ENCODE data around the gene ELMO1. TPM values are rescaled to one million over a fixed set of nuclear protein-coding genes. Genes with fewer than 3 reads are reported as not detected.

The ELMO1 gene
- total and polyA plus RNA-seq, 2 experiments from 2014 or later: 6.5 to 24.9 TPM

- no peak for TF ChIP-seq POLR2AphosphoS5 (IDR thresholded peaks at IDR 0.05; ENCODE audit: low read depth)
- TF ChIP-seq STAT1 (IDR thresholded peaks at IDR 0.05; ENCODE audit: unreplicated experiment): no peak
- TF ChIP-seq, protein P1, sequence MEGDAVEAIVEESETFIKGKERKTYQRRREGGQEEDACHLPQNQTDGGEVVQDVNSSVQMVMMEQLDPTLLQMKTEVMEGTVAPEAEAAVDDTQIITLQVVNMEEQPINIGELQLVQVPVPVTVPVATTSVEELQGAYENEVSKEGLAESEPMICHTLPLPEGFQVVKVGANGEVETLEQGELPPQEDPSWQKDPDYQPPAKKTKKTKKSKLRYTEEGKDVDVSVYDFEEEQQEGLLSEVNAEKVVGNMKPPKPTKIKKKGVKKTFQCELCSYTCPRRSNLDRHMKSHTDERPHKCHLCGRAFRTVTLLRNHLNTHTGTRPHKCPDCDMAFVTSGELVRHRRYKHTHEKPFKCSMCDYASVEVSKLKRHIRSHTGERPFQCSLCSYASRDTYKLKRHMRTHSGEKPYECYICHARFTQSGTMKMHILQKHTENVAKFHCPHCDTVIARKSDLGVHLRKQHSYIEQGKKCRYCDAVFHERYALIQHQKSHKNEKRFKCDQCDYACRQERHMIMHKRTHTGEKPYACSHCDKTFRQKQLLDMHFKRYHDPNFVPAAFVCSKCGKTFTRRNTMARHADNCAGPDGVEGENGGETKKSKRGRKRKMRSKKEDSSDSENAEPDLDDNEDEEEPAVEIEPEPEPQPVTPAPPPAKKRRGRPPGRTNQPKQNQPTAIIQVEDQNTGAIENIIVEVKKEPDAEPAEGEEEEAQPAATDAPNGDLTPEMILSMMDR (conservative IDR thresholded peaks at IDR 0.05; ENCODE audit: low read depth in 2 of 2): no peak
- TF ChIP-seq ETS1 (IDR thresholded peaks at IDR 0.05): no peak
- TF ChIP-seq, protein P2, sequence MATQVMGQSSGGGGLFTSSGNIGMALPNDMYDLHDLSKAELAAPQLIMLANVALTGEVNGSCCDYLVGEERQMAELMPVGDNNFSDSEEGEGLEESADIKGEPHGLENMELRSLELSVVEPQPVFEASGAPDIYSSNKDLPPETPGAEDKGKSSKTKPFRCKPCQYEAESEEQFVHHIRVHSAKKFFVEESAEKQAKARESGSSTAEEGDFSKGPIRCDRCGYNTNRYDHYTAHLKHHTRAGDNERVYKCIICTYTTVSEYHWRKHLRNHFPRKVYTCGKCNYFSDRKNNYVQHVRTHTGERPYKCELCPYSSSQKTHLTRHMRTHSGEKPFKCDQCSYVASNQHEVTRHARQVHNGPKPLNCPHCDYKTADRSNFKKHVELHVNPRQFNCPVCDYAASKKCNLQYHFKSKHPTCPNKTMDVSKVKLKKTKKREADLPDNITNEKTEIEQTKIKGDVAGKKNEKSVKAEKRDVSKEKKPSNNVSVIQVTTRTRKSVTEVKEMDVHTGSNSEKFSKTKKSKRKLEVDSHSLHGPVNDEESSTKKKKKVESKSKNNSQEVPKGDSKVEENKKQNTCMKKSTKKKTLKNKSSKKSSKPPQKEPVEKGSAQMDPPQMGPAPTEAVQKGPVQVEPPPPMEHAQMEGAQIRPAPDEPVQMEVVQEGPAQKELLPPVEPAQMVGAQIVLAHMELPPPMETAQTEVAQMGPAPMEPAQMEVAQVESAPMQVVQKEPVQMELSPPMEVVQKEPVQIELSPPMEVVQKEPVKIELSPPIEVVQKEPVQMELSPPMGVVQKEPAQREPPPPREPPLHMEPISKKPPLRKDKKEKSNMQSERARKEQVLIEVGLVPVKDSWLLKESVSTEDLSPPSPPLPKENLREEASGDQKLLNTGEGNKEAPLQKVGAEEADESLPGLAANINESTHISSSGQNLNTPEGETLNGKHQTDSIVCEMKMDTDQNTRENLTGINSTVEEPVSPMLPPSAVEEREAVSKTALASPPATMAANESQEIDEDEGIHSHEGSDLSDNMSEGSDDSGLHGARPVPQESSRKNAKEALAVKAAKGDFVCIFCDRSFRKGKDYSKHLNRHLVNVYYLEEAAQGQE (IDR thresholded peaks at IDR 0.05; ENCODE audit: unreplicated experiment): no peak
- no peak for TF ChIP-seq NANOG (IDR thresholded peaks at IDR 0.05; ENCODE audit: borderline replicate concordance)
- no peak for TF ChIP-seq JUNB (IDR thresholded peaks at IDR 0.05; ENCODE audit: unreplicated experiment)
- TF ChIP-seq, protein P3, sequence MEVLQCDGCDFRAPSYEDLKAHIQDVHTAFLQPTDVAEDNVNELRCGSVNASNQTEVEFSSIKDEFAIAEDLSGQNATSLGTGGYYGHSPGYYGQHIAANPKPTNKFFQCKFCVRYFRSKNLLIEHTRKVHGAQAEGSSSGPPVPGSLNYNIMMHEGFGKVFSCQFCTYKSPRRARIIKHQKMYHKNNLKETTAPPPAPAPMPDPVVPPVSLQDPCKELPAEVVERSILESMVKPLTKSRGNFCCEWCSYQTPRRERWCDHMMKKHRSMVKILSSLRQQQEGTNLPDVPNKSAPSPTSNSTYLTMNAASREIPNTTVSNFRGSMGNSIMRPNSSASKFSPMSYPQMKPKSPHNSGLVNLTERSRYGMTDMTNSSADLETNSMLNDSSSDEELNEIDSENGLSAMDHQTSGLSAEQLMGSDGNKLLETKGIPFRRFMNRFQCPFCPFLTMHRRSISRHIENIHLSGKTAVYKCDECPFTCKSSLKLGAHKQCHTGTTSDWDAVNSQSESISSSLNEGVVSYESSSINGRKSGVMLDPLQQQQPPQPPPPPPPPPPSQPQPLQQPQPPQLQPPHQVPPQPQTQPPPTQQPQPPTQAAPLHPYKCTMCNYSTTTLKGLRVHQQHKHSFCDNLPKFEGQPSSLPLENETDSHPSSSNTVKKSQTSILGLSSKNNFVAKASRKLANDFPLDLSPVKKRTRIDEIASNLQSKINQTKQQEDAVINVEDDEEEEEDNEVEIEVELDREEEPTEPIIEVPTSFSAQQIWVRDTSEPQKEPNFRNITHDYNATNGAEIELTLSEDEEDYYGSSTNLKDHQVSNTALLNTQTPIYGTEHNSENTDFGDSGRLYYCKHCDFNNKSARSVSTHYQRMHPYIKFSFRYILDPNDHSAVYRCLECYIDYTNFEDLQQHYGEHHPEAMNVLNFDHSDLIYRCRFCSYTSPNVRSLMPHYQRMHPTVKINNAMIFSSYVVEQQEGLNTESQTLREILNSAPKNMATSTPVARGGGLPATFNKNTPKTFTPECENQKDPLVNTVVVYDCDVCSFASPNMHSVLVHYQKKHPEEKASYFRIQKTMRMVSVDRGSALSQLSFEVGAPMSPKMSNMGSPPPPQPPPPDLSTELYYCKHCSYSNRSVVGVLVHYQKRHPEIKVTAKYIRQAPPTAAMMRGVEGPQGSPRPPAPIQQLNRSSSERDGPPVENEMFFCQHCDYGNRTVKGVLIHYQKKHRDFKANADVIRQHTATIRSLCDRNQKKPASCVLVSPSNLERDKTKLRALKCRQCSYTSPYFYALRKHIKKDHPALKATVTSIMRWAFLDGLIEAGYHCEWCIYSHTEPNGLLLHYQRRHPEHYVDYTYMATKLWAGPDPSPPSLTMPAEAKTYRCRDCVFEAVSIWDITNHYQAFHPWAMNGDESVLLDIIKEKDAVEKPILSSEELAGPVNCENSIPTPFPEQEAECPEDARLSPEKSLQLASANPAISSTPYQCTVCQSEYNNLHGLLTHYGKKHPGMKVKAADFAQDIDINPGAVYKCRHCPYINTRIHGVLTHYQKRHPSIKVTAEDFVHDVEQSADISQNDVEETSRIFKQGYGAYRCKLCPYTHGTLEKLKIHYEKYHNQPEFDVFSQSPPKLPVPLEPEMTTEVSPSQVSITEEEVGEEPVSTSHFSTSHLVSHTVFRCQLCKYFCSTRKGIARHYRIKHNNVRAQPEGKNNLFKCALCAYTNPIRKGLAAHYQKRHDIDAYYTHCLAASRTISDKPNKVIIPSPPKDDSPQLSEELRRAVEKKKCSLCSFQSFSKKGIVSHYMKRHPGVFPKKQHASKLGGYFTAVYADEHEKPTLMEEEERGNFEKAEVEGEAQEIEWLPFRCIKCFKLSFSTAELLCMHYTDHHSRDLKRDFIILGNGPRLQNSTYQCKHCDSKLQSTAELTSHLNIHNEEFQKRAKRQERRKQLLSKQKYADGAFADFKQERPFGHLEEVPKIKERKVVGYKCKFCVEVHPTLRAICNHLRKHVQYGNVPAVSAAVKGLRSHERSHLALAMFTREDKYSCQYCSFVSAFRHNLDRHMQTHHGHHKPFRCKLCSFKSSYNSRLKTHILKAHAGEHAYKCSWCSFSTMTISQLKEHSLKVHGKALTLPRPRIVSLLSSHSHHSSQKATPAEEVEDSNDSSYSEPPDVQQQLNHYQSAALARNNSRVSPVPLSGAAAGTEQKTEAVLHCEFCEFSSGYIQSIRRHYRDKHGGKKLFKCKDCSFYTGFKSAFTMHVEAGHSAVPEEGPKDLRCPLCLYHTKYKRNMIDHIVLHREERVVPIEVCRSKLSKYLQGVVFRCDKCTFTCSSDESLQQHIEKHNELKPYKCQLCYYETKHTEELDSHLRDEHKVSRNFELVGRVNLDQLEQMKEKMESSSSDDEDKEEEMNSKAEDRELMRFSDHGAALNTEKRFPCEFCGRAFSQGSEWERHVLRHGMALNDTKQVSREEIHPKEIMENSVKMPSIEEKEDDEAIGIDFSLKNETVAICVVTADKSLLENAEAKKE (CRISPR knock-in tag; IDR thresholded peaks at IDR 0.05): no peak
- no peak for TF ChIP-seq ZNF114 (CRISPR knock-in tag; IDR thresholded peaks at IDR 0.05)
- no peak for TF ChIP-seq ZNF331 (CRISPR knock-in tag; IDR thresholded peaks at IDR 0.05; ENCODE audit: low read depth)
- TF ChIP-seq EZH2phosphoT487 (IDR thresholded peaks at IDR 0.05; ENCODE audit: unreplicated experiment): no peak
- TF ChIP-seq EZH2 (IDR thresholded peaks at IDR 0.05; ENCODE audit: low read depth, unreplicated experiment): no peak
- no peak for TF ChIP-seq CREB1 (CRISPR knock-in tag; IDR thresholded peaks at IDR 0.05; ENCODE audit: low read depth)
- no peak overlapping the region for H2AFZ ChIP-seq
- no peaks in the 10 kb centered on the region for H3K79me2 ChIP-seq (replicated peaks; ENCODE audit: insufficient read depth)
- H4K20me1 ChIP-seq (replicated peaks; ENCODE audit: insufficient read depth): no peaks in the 10 kb centered on the region
- ATAC-seq (no peak), DNase-seq (ENCODE audit: low spot score) (no peak)
- Mint-ChIP-seq H3K4me3 (no peak overlapping the region), H3K36me3 (ENCODE audit: low read depth) (no peaks in the 10 kb centered on the region; the same call in 2 of the 3 replicates), H3K27ac (no peak overlapping the region), H3K4me1 (peaks cover 23% of the 10 kb centered on the region), H3K9me3 (no peaks in the 10 kb centered on the region), H3K27me3 (ENCODE audit: insufficient read depth, low read depth, poor library complexity) (peaks cover 3% of the 10 kb centered on the region)
- 0 out of 2 replicates have a peak, but pooled peaks cover 6% of the 10 kb centered on the region for H3K9me2 ChIP-seq (ENCODE audit: insufficient read depth)
- no peak overlapping the region for H3K4me2 ChIP-seq
- H3K4me3 ChIP-seq: no peak overlapping the region
- no peaks in the 10 kb centered on the region for H3K36me3 ChIP-seq (ENCODE audit: insufficient read depth)
- no peaks in the 10 kb centered on the region for H3F3A ChIP-seq (replicated peaks; ENCODE audit: low read depth)
- peaks cover 9% of the 10 kb centered on the region; the same call in 1 of the 2 replicates for H3K4me1 ChIP-seq (ENCODE audit: insufficient read depth)
- no peaks in the 10 kb centered on the region for H3K27me3 ChIP-seq (ENCODE audit: insufficient read depth)
- no peak overlapping the region for H3K27ac ChIP-seq (ENCODE audit: low read depth)
Observed at GRCh38 chr7:37262181-37262580, 186.5 kb downstream of the ELMO1 start.

Measured in GM23338 (cell line).